Cardiac septum (tissue), 1 donor: Measurements from ENCODE around the gene MNT. TPM values are rescaled to one million over a fixed set of nuclear protein-coding genes. Genes with fewer than 3 reads are reported as not detected.

Source experiments
- DNase-seq: peaks from one replicate; pipeline ENCODE4 v3.0.0-alpha.2; 2020; ENCODE audit warnings: low spot score
- intact Hi-C: fragments of 100-400 bp; cut with DNase I; formaldehyde crosslinking; loops from one replicate; pipeline ENCODE4 v1.14.0; 2022
- total RNA-seq: library from RNA; stranded (reverse); fragmentation: NEBNext Ultra II Directional; extraction: Animal tissue kit (Norgen Biotek cat#: 25700); gene quantifications from one replicate; pipeline ENCODE4 v1.2.1, GENCODE V29; 2021
- donor health status: DM: no; HTN: no; CAD: no.

MNT gene
- total RNA-seq, 1 donor from 2014 or later = 12.9 TPM

- DNase-seq = no peak
- intact Hi-C loops = no loop called here
Observed at GRCh38 chr17:2419486-2419885, 18.6 kb upstream of the MNT start.

DNA sequence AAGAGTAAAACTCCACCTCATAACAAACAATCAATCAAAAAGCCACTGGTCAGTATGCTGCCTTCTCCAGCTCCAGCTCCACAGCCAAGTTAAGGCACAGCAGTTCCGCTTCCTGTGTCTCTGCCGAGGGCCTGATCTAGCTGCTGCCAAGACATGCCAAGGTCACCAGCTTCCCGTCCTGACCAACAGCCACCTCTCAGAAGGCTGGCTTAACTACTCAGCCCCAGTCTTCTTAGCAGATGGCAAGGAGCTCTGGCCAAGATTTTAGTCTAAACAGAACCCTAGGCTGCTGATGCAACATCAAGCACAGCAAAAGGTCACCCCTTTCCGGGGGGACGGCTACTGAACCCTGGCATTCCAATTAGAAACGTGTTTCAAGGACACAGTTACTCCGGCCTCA, 17.7 kb upstream of the MNT start:
- intact Hi-C loops = no loop called here

DNA sequence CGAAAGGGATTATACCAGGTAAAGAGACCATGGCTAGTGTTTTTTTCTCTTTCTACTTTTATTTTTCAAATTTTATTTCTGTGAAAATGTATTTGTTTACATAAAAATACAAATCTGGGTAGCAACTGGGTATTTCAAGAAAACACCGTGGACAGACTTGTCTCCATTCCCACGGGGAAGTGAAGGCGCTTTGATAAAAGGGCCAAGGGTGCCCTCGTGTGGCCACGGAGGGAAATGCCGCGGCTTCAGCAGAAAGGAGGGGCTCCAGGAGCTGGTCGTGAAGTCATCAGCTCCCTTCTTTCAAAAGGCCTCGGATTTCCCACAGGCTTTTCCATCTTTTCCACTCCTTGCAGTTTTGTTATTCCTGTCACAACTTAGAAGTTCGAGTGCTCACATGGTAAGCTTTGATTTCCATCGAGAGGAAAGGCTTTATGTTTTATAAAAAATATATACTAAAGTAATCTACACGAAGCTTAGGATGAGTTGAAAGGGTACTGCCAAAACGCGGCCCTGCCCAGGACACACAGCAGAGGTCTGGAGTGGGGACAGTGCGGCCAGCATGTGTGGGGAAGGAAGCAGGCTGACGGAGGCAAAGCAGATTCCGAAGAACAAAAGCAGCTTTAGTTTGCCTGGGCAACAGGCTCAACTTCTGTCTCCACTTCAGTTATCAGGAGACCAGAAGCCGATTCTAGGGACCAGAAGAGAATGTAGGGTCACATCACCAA, 15.3 kb upstream of the MNT start:
- intact Hi-C loops = no loop called here
- peak; percentile 94 for DNase-seq

More for the DNA sequence above, 17.7 kb upstream of the MNT start:
- no peak for DNase-seq

DNA sequence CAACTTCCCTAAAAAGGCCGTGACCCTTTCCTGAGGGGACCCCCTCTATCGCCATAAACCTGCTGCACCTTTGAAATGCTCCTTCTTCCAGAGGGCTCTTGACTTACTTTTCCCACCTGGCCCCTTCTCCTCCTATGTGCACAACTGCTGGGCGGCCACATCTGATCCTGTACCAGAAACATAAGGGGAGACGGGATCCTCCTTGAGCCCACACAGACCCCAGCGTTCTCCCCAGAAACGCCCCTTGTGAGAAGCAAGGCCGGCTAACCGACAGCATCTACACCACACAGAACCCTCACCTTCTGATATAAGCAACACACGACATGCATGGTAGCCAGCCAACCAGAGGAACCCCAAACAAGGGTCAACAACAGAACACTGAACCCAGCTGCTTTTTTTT, 14.2 kb upstream of the MNT start:
- intact Hi-C loops = loop anchor here (1.0 kb wide), 1 partner anchor 33 kb away; no protein-coding TSS in a partner anchor
- DNase-seq = no peak

DNA sequence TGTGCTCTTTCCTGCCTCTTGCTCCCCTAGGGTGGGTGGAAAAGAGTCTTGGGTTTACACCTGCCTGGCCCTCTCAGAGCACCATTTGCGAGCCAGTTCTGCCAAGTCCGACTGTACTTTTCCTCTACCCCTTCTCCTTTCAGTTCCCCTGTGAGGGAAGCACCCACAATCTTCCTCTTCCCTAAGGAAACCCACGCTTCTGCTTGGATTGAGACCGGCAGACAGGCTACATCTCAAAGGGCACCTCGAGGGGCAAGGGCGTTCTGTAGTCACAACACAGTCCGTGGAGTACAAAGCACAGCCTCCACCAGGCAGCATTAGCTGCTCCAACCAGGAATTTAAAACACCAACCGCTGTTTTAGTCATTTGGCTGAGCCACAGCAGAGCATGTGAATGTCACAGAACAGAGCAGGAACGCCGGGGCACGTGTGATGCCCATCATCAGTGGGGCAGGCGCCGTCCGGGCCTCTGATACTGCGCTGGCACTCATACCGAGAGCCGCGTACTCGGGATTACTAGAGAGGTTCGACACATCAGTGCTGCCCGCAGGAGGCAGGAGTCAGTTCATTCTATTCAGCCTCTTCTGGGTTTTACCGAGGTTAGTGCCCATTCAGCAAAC, 13.7 kb upstream of the MNT start:
- DNase-seq = no peak
- intact Hi-C loops = loop anchor here (1.0 kb wide), 1 partner anchor 32 kb away; no protein-coding TSS in a partner anchor

DNA sequence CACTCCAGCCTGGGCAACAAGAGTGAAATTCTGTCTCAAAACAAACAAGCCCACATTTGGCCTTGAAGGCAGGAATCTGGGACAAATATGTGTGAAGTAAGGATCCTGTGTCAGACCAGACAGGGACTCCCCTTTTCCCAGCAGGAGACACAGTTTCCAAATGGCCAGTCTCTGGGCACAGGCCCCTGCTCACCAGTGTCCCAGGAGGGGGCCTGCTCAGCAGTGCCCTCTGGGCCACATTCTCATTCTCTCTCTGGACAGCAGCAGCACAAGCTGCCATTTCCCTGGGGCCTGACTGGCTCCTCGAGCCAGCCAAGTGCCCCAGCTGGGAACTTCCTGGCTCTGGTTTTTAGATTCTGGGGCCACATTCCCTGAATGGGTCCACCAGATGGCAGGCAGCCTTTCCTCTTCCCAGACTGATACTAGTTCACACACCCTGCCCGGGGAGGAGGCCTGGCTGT, 11.7 kb upstream of the MNT start:
- intact Hi-C loops = no loop called here
- DNase-seq = no peak

- no peak for DNase-seq
- intact Hi-C loops = no loop called here
Observed at GRCh38 chr17:2410951-2411350, 10.1 kb upstream of the MNT start.

DNA sequence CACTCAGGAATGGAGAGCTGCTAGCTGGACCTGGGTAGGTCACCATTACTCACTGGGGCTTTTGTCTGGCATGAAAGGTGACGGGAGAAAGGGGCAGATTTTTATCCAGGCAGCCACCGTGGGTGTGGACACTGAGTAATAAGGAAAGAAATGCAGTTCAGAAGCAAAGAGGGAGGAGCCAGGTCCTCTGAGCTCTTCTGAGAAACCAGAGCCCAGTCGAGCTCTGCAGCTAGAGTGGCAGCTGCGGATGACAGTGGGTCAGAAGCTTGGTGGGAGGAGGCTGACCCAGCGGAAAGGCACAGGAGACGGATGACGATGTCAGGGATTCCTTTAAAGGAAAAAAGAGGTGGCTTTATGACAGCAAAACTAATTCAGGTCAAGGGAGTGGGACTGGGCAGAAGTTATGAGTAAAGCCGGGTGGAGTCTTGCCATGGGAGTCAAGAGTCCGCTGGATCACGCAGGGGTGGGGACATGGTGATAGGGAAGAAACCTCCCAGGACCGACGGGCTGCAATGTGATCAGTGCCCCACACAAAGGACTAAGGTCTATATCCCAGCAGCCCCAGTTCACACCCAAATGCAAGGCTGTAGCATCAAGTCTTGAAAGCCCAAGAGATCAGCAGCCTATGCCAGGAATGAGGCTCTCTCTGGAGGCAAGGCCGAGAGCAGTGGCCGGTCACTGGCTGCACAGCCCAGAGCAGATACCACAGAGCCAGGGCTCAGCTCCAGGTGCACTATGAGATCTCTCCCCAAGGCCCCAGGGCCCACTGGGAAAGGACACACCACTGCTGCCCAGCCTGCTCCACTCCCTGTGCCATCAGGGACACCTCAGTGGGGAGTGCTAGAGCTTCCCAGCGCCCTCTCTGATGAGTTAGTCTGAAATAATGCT, 6.3 kb upstream of the MNT start:
- intact Hi-C loops = no loop called here
- DNase-seq = no peak

DNA sequence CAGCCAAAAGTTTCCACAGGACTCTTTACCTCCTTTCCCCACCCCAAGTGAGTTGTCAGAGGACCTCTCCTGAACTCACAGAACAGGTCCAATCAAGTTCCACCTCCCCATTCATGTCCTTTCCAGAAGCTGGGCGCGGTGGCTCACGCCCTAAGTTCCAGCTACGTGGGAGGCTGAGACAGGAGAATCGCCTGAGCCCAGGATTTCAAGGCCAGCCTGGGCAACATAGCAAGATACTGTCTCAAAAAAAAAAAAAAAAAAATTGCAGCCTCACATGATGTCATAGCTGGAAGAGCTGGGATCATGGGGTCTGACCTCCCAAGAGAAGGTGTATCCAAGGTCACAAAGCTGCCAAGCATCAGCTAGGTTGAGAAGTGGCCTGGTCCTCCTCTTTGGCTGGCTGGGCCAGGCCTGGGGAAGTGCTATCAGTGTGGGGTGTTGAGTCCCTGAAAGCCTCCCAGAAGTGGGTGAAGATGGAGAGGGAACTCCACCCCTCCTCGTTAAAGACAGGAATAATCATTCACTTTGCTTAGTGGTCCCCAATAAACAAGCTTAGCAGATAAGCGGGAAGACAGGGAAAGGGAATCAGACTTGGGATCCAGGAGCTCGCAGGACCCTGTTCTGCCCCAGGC, 5.5 kb upstream of the MNT start:
- DNase-seq = no peak

GRCh38 chr17:2405247-2405926, 4.5 kb upstream of the MNT start:
- intact Hi-C loops = no loop called here
- DNase-seq = no peak

More for the DNA sequence above, 5.5 kb upstream of the MNT start:
- intact Hi-C loops = no loop called here

- intact Hi-C loops = no loop called here
- DNase-seq = no peak
Observed at GRCh38 chr17:2403044-2403443, 2.2 kb upstream of the MNT start.

DNA sequence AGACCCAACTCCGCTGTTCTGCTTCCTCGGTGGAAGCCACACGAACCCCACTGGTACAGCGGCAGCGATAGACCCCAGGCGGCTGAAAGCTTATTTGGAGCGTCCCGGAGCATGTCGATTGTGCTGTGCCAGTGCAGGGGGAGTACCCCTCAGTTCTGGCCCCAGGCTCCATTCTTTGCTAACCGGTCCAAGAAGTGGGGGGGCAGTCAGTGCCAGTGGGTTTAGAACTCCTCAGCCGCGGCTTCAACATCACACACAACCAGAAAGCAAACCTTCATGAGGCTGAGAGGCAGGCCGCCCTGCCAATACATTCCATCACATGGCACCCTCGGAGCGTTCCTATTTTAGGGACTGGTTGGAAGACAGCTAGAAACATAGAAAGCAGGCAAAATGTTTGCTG, 1.7 kb upstream of the MNT start:
- no peak for DNase-seq
- intact Hi-C loops = no loop called here

DNA sequence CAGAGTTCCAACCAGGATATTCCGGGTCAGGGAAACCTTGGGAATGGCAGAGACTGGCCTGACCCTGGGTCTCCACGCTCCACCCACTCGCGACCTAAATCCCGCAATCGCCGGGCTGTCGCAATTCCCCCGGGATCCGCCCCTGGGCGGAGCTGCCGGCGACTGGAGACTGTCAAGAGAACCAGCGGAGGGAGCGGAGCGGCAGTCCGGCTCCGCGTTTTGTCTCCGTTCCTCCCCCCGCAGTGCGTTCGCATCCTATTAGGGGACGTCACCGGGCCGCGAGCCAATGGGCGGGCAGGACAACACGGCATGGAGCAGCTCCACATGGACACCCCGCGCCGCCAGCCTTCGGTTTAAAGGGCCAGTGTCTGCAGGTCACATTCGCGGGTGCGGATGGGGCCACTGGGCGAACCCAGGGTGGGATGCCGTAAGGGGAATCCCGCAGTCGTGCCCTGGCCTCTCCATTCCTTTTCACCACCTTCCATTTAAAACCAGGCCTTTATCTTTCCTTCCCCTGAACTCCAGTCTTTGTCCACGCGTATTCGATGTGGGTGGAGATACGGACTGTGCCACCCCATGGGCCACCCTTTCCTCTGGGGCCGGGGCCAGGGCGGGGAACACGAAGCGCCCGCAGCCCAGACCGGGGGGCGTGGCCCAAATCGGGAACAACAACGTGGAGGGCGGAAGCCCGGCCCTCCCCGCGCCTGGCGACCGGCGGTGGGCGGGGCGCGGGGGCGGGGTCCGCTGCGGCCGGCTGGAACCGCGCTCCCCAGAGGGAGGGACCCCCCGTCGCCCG, 764 bp upstream of the MNT start:
- intact Hi-C loops = loop anchor here (1.0 to 2.0 kb wide), 2 partner anchors 8 to 309 kb away; partner anchors contain the start of gene CLUH
- peak; percentile 100 for DNase-seq

- DNase-seq = peak; percentile 84
- intact Hi-C loops = loop anchor here (2.0 kb wide), 1 partner anchor 310 kb away; the partner anchor contains the start of gene CLUH
Observed at GRCh38 chr17:2400474-2400866, 390 bp downstream of the MNT start.

DNA sequence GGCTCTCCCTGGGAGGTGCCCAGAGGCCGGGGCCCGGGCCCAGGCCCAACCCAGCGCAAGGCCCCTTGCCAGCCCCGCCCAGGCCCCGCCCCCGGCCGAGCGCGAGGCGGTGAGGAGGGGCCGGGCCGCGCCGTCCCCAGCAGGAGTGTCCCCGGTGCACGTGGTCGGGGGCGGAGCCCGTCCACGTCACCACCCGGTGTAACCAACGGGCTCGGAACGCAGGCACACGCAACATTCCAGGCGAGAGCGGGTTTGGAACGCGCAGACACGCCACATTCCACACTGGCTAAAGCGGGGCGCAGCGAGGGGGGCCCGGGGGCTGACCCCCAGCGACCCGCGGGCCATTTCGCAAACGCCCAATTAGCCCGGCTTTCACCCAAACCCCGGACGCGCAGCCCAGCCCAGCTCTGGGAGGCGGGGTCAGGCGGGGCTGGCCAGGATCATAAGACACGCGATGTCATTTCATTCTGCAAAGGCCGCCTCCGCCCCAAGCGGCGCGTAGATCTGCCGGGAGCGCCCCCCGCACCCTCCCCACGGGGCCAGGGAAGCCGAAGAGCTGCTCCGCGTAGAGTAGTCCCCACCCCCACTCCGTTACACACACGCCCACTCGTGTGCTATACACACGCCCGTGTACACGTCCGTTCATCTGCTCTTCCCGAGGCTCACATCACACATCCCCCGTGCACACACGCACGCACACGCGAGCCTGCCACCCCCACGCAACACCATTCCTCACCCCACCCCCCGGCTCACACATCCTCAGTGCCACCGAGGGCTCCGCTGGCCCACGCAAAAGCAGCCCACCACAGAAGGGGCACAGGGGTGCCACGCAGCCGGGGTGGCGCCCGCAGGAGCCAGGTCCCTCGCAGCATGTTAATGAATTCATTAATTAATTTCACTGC, 1.0 kb downstream of the MNT start:
- peak; percentile 98 for DNase-seq
- intact Hi-C loops = loop anchor here (2.0 kb wide), 1 partner anchor 311 kb away; the partner anchor contains the start of gene CLUH

GRCh38 chr17:2398655-2399571, 1.9 kb downstream of the MNT start:
- peak; percentile 87 for DNase-seq
- intact Hi-C loops = no loop called here
